Mammary epithelial cell (primary cell): ENCODE measurements around the gene IL4R.

Source experiments
- EZH2 ChIP-seq: IDR thresholded peaks from 2 replicates; pipeline ENCODE4 v1.6.1; 2012; ENCODE audit warnings: low read length, inconsistent platforms, borderline replicate concordance
- TF ChIP-seq, protein P1 (sequence below), 2 donors: IDR thresholded peaks in 1 of 2; conservative IDR thresholded peaks in 1 of 2; 2 replicates each; pipeline ENCODE4 v1.5.1; 2011 to 2012; ENCODE audit warnings: inconsistent platforms in 2 of 2, low read length in 2 of 2, mild to moderate bottlenecking in 2 of 2, control low read depth in 1 of 2, low read depth in 1 of 2; ENCODE audit not compliant: insufficient read depth in 1 of 2; ENCODE audit errors: extremely low read depth in 1 of 2

DNA sequence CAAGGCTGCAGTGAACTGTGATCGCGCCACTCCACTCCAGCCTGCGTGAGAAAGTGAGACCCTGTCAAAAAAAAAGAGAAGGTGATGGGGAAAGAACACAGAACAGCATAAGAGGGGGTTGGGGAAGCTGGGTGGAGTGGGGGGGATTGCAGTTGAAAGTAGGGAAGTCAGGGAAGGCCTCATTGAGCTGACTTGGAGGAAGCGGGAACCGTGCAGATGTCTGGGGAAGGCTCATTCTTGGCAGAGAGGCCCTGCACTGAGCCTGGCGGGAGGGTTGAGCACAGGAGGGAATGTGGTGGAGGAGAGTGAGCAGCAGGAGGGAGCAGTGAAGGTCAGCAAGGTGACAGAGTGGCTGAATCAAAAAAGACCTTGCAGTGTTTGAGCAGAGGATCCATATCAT, 26.9 kb downstream of the IL4R start:
- TF ChIP-seq, protein P1, sequence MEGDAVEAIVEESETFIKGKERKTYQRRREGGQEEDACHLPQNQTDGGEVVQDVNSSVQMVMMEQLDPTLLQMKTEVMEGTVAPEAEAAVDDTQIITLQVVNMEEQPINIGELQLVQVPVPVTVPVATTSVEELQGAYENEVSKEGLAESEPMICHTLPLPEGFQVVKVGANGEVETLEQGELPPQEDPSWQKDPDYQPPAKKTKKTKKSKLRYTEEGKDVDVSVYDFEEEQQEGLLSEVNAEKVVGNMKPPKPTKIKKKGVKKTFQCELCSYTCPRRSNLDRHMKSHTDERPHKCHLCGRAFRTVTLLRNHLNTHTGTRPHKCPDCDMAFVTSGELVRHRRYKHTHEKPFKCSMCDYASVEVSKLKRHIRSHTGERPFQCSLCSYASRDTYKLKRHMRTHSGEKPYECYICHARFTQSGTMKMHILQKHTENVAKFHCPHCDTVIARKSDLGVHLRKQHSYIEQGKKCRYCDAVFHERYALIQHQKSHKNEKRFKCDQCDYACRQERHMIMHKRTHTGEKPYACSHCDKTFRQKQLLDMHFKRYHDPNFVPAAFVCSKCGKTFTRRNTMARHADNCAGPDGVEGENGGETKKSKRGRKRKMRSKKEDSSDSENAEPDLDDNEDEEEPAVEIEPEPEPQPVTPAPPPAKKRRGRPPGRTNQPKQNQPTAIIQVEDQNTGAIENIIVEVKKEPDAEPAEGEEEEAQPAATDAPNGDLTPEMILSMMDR (conservative IDR thresholded peaks at IDR 0.05 in 1 of 2, IDR thresholded peaks at IDR 0.05 in 1 of 2; ENCODE audit: extremely low read depth in 1 of 2, insufficient read depth in 1 of 2, low read depth in 1 of 2, low read length in 2 of 2), result no peak
- no peak for TF ChIP-seq EZH2
